Keratinocyte (primary cell): ENCODE results near the gene EDDM13.

Source experiments
- CTCF ChIP-seq, 3 experiments: IDR thresholded peaks in 1 of 3; conservative IDR thresholded peaks in 1 of 3; optimal IDR thresholded peaks in 1 of 3; 2 replicates in 2 of 3; 3 replicates in 1 of 3; pipeline versions ENCODE3 to v1.5.1; 2011; ENCODE audit warnings: low read length in 3 of 3, mild to moderate bottlenecking in 3 of 3, moderate library complexity in 2 of 3, control low read depth in 1 of 3, inconsistent platforms in 1 of 3; ENCODE audit not compliant: insufficient read depth in 2 of 3; ENCODE audit errors: extremely low read depth in 1 of 3
- EZH2 ChIP-seq: IDR thresholded peaks from one replicate; pipeline ENCODE4 v1.6.1; 2012; ENCODE audit warnings: inconsistent platforms, mild to moderate bottlenecking, low read length, moderate library complexity

GRCh38 chr19:56314018-56314380 lies 41.5 kb downstream of the EDDM13 start:
- TF ChIP-seq CTCF (optimal IDR thresholded peaks at IDR 0.05 in 1 of 3, IDR thresholded peaks at IDR 0.05 in 1 of 3, conservative IDR thresholded peaks at IDR 0.05 in 1 of 3; ENCODE audit: extremely low read depth in 1 of 3, insufficient read depth in 2 of 3, low read length in 3 of 3) (no peak), EZH2 (no peak)
